GM23248 (cell line): ENCODE results near the gene FRZB. TPM values are rescaled to one million over a fixed set of nuclear protein-coding genes. Genes with fewer than 3 reads are reported as not detected.

Source experiments
- DNase-seq: peaks from one replicate; pipeline ENCODE4 v3.0.0-alpha.2; 2015
- H2AFZ ChIP-seq: fragments of 200-600 bp; sonication (generic); 2 replicates; pipeline ENCODE4 v1.6.1; 2016; ENCODE audit warnings: antibody characterized with exemption
- H3F3A ChIP-seq: fragments of 200-600 bp; sonication (generic); 2 replicates; pipeline ENCODE4 v1.6.1; 2016; ENCODE audit warnings: mild to moderate bottlenecking, antibody characterized with exemption, mixed run types; ENCODE audit not compliant: insufficient read depth
- H3K27ac ChIP-seq: fragments of 200-600 bp; sonication (generic); 2 replicates; pipeline ENCODE4 v1.5.1; 2016; ENCODE audit warnings: mild to moderate bottlenecking
- H3K27me3 ChIP-seq: fragments of 200-600 bp; sonication (generic); replicated peaks from 2 replicates; pipeline ENCODE4 v1.6.1; 2016; ENCODE audit warnings: mild to moderate bottlenecking; ENCODE audit not compliant: insufficient read depth
- H3K36me3 ChIP-seq: fragments of 200-600 bp; sonication (generic); 2 replicates; pipeline ENCODE4 v1.6.1; 2016; ENCODE audit warnings: low read depth, mild to moderate bottlenecking
- H3K4me1 ChIP-seq: fragments of 200-600 bp; sonication (generic); 2 replicates; pipeline ENCODE4 v1.6.1; 2016; ENCODE audit warnings: mild to moderate bottlenecking; ENCODE audit not compliant: insufficient read depth
- H3K4me2 ChIP-seq: fragments of 200-600 bp; sonication (generic); one replicate; pipeline ENCODE4 v1.6.1; 2016; ENCODE audit warnings: mild to moderate bottlenecking; ENCODE audit not compliant: unreplicated experiment
- H3K4me3 ChIP-seq: fragments of 200-600 bp; sonication (generic); 2 replicates; pipeline ENCODE4 v1.5.1; 2016; ENCODE audit warnings: mild to moderate bottlenecking
- H3K79me2 ChIP-seq: fragments of 200-600 bp; sonication (generic); 2 replicates; pipeline ENCODE4 v1.6.1; 2016; ENCODE audit warnings: mild to moderate bottlenecking; ENCODE audit not compliant: insufficient read depth
- H3K9ac ChIP-seq: fragments of 200-600 bp; sonication (generic); 2 replicates; pipeline ENCODE4 v1.6.1; 2016; ENCODE audit warnings: mild to moderate bottlenecking
- H3K9me2 ChIP-seq: fragments of 200-600 bp; sonication (generic); 2 replicates; pipeline ENCODE4 v1.6.1; 2016; ENCODE audit warnings: mixed run types, mild to moderate bottlenecking, moderate library complexity; ENCODE audit not compliant: insufficient read depth
- H3K9me3 ChIP-seq: fragments of 200-600 bp; sonication (generic); one replicate; pipeline ENCODE4 v1.6.1; 2017; ENCODE audit warnings: low read depth
- H4K20me1 ChIP-seq: fragments of 200-600 bp; sonication (generic); 2 replicates; pipeline ENCODE4 v1.6.0; 2016; ENCODE audit not compliant: insufficient read depth
- EZH2 ChIP-seq: fragments of 200-600 bp; sonication (generic); IDR thresholded peaks from 2 replicates; pipeline ENCODE4 v1.6.1; 2018; ENCODE audit warnings: antibody characterized with exemption, mild to moderate bottlenecking; ENCODE audit not compliant: insufficient read depth, poor library complexity, severe bottlenecking
- EZH2phosphoT487 ChIP-seq: fragments of 200-600 bp; sonication (generic); IDR thresholded peaks from 2 replicates; pipeline ENCODE4 v1.6.1; 2018; ENCODE audit warnings: antibody characterized with exemption, moderate library complexity, mild to moderate bottlenecking, low read depth; ENCODE audit not compliant: insufficient read depth
- WGBS, 2 experiments: methylation state at CpG; one replicate each; pipeline ENCODE4 v1.1.6; 2015 to 2017; ENCODE audit warnings: low lambda C conversion rate in 2 of 2, low coverage in 1 of 2; ENCODE audit errors: missing lambda C conversion rate in 2 of 2; 5-methylcytosine and 5-hydroxymethylcytosine counted together
- in situ Hi-C: fragments of 300-500 bp; cut with MboI; formaldehyde crosslinking; loops from 2 replicates; pipeline ENCODE4 v1.15.0; 2020
- polyA plus RNA-seq: library from polyadenylated mRNA; unstranded; fragments of >200 nt; fragmentation: Nextera tagmentation; extraction: Ambion mirVana; gene quantifications from 2 replicates; pipeline ENCODE4 v1.2.1, GENCODE V29; 2016
- total RNA-seq: library from RNA; depleted of rRNA; stranded (reverse); fragments of >200 nt; shearing (Covaris generic); gene quantifications from 2 replicates; pipeline ENCODE4 v1.2.3, GENCODE V29; 2014

Gene FRZB
- total and polyA plus RNA-seq, 2 experiments from 2014 or later, result 0.08 to 0.32 TPM

DNA sequence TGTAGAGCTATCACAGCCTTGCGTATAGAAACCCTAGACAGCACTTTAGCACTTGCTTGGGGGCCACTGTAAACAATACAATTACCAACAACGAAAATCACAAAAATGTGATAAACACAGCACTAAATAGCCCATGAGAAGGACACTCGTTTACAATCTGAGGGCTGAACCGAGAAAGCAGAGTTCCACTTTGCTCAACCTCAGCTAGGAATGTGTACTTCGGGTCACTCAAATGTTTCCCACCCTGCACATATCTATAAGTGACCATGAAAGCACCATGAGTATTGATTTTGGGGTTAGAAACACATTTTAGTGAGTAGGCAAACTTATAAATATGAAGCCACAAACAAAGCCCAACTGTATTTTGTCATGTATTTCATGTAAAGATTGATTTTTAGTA lies 62.3 kb downstream of the FRZB start:
- Histone ChIP-seq H3K27ac (no peak overlapping the region), H3K4me3 (no peak overlapping the region), H3F3A (no peaks in the 10 kb centered on the region), H3K36me3 (no peaks in the 10 kb centered on the region), H3K4me2 (no peak overlapping the region), H3K9ac (no peak overlapping the region), H2AFZ (no peak overlapping the region), H3K4me1 (no peaks in the 10 kb centered on the region), H4K20me1 (no peaks in the 10 kb centered on the region), H3K9me2 (no peaks in the 10 kb centered on the region), H3K27me3 (no peaks in the 10 kb centered on the region; the same call in 1 of the 2 replicates), H3K9me3 (no peaks in the 10 kb centered on the region), H3K79me2 (no peaks in the 10 kb centered on the region)
- no peak for TF ChIP-seq EZH2phosphoT487
- no peak for TF ChIP-seq EZH2
- WGBS, 2 experiments, result 59 to 60% methylated on average over 5 of the region's 5 CpGs
- in situ Hi-C loops, result no loop called here
- DNase-seq, result no peak

DNA sequence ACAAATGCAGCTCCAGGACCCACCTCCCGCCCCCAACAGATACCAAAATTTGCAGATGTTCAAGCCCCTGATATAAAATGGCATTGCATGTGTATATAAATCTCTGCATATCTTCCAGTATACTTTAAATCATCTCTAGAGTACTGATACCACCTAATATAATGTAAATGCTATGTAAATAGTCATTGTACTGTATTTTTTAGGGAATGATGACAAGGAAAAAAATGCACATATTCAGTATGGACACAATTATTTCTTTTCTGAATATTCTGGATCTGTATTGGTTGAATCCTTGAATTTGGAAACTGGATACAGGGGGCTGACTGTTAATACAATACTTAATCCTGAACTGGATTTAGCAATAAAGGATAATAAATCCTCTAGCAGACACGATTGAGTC lies 67.7 kb downstream of the FRZB start:
- H3K79me2 ChIP-seq, result no peaks in the 10 kb centered on the region
- no peaks in the 10 kb centered on the region for H3K9me2 ChIP-seq
- no peaks in the 10 kb centered on the region for H3K9me3 ChIP-seq
- no peaks in the 10 kb centered on the region for H4K20me1 ChIP-seq
- H2AFZ ChIP-seq, result no peak overlapping the region
- H3K4me1 ChIP-seq, result no peaks in the 10 kb centered on the region
- no peaks in the 10 kb centered on the region for H3K36me3 ChIP-seq
- H3K4me3 ChIP-seq, result no peak overlapping the region
- H3F3A ChIP-seq, result no peaks in the 10 kb centered on the region
- WGBS, 2 experiments, result 17 to 26% methylated on average over 2 of the region's 2 CpGs
- no peak for TF ChIP-seq EZH2phosphoT487
- TF ChIP-seq EZH2, result no peak
- H3K9ac ChIP-seq, result no peak overlapping the region
- DNase-seq, result no peak
- no peaks in the 10 kb centered on the region for H3K27me3 ChIP-seq
- in situ Hi-C loops, result no loop called here
- no peak overlapping the region for H3K27ac ChIP-seq
- H3K4me2 ChIP-seq, result no peak overlapping the region

DNA sequence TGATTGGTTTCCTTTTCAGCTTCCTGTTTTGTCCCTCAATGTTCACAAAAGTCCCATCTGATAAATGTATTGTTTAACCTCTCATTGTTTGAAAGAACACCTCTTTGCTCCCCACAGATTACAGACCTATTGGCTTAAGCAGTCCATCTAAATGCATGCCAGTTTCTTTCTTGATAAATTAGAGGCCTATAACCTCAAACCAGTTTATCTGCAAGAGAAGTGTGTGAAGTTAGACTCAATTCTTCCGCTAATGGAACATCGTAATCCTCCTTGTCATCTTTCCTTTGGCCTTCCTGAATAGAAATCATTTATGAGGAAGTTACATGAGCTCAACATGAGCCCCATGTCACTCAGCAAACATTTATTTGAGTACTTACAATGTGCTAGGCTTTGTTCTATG lies 74.0 kb downstream of the FRZB start:
- 95% methylated on average over 2 of the region's 2 CpGs for WGBS, 2 experiments
- no peak overlapping the region for H3K4me3 ChIP-seq

DNA sequence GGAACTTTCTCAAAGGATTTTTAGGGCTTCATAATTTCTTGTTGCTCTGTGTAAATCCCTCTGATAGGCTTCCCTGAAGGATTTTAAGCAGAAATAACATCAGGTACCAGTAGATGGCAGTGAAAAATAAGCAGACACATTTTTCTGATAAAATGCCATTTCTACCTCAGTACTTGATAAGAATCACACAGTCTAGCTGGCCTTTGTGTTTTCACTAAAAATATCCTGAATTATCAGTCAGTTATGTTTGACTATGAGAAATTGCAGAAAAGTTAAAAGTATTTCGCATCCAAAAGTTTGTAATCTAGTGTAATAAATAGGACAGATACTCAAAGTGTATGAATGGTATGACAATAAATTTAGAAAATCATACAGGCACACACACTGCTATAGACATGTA lies 81.7 kb downstream of the FRZB start:
- in situ Hi-C loops, result no loop called here
- Histone ChIP-seq H3K79me2 (no peaks in the 10 kb centered on the region), H3K9me2 (no peaks in the 10 kb centered on the region), H3K4me1 (no peaks in the 10 kb centered on the region), H3K36me3 (peaks cover 7% of the 10 kb centered on the region), H4K20me1 (no peaks in the 10 kb centered on the region), H3K27me3 (no peaks in the 10 kb centered on the region), H3K9ac (no peak overlapping the region), H3K9me3 (no peaks in the 10 kb centered on the region), H3F3A (no peaks in the 10 kb centered on the region), H3K27ac (no peak overlapping the region), H2AFZ (no peak overlapping the region), H3K4me2 (no peak overlapping the region), H3K4me3 (no peak overlapping the region)
- DNase-seq, result peak; percentile 48
- TF ChIP-seq EZH2phosphoT487 (no peak), EZH2 (no peak)
- WGBS, 2 experiments, result 97 to 100% methylated on average over 1 of the region's 1 CpG

More for the DNA sequence above, 74.0 kb downstream of the FRZB start:
- Histone ChIP-seq H3F3A (no peaks in the 10 kb centered on the region), H3K79me2 (no peaks in the 10 kb centered on the region), H3K36me3 (no peaks in the 10 kb centered on the region; the same call in 1 of the 2 replicates), H2AFZ (no peak overlapping the region), H3K9me3 (no peaks in the 10 kb centered on the region), H4K20me1 (no peaks in the 10 kb centered on the region), H3K27ac (no peak overlapping the region), H3K4me2 (no peak overlapping the region), H3K9me2 (no peaks in the 10 kb centered on the region), H3K4me1 (no peaks in the 10 kb centered on the region), H3K9ac (no peak overlapping the region), H3K27me3 (no peaks in the 10 kb centered on the region)
- in situ Hi-C loops, result no loop called here
- TF ChIP-seq EZH2, result no peak
- no peak for TF ChIP-seq EZH2phosphoT487
- no peak for DNase-seq
